HAP-1 (cell line): ENCODE results near the gene CAPN12.

ENCODE experiments used
- DNase-seq, 2 experiments: peaks; one replicate each; pipeline ENCODE4 v3.0.0-alpha.2; 2016 to 2020; ENCODE audit warnings: low spot score in 2 of 2
- H3K27me3 ChIP-seq: fragments of 250-450 bp; sonication (Bioruptor Pico); 2 replicates; pipeline ENCODE4 v1.5.1; 2020; ENCODE audit warnings: low read depth, mild to moderate bottlenecking, moderate library complexity
- H3K36me3 ChIP-seq: fragments of 250-450 bp; sonication (Bioruptor Pico); replicated peaks from 2 replicates; pipeline ENCODE4 v1.5.1; 2020; ENCODE audit warnings: mild to moderate bottlenecking
- H3K4me1 ChIP-seq: fragments of 250-450 bp; sonication (Bioruptor Pico); 2 replicates; pipeline ENCODE4 v1.5.1; 2020; ENCODE audit warnings: mild to moderate bottlenecking
- H3K4me3 ChIP-seq: fragments of 250-450 bp; sonication (Bioruptor Pico); 2 replicates; pipeline ENCODE4 v1.5.1; 2020; ENCODE audit warnings: mild to moderate bottlenecking, moderate library complexity
- H3K9me3 ChIP-seq: fragments of 250-450 bp; sonication (Bioruptor Pico); 2 replicates; pipeline ENCODE4 v1.5.1; 2020; ENCODE audit warnings: mild to moderate bottlenecking, moderate library complexity
- in situ Hi-C: fragments of 300-500 bp; cut with MboI; formaldehyde crosslinking; loops from 3 replicates; pipeline ENCODE4 v1.14.3; 2020; ENCODE audit warnings: low sequenced_read_pairs, inconsistent platforms, mixed read lengths

CAPN12 gene

GRCh38 chr19:38739440-38740256 lies 4.6 kb downstream of the CAPN12 start:
- no peak for DNase-seq
- no peaks in the 10 kb centered on the region for H3K9me3 ChIP-seq
- no peaks in the 10 kb centered on the region for H3K4me1 ChIP-seq
- no peaks in the 10 kb centered on the region for H3K36me3 ChIP-seq
- no peaks in the 10 kb centered on the region for H3K27me3 ChIP-seq
- H3K4me3 ChIP-seq: no peak overlapping the region
- in situ Hi-C loops: no loop called here

- Histone ChIP-seq H3K4me1 (no peaks in the 10 kb centered on the region), H3K9me3 (no peaks in the 10 kb centered on the region), H3K4me3 (no peak overlapping the region), H3K36me3 (no peaks in the 10 kb centered on the region), H3K27me3 (no peaks in the 10 kb centered on the region)
- in situ Hi-C loops: no loop called here
- DNase-seq: no peak
These were observed 6.1 kb downstream of the CAPN12 start for GRCh38 chr19:38737921-38738737.

GRCh38 chr19:38737281-38737865 lies 6.9 kb downstream of the CAPN12 start:
- in situ Hi-C loops: no loop called here
- Histone ChIP-seq H3K9me3 (no peaks in the 10 kb centered on the region), H3K4me1 (no peaks in the 10 kb centered on the region), H3K36me3 (no peaks in the 10 kb centered on the region), H3K4me3 (no peak overlapping the region), H3K27me3 (no peaks in the 10 kb centered on the region)
- DNase-seq: no peak

DNA sequence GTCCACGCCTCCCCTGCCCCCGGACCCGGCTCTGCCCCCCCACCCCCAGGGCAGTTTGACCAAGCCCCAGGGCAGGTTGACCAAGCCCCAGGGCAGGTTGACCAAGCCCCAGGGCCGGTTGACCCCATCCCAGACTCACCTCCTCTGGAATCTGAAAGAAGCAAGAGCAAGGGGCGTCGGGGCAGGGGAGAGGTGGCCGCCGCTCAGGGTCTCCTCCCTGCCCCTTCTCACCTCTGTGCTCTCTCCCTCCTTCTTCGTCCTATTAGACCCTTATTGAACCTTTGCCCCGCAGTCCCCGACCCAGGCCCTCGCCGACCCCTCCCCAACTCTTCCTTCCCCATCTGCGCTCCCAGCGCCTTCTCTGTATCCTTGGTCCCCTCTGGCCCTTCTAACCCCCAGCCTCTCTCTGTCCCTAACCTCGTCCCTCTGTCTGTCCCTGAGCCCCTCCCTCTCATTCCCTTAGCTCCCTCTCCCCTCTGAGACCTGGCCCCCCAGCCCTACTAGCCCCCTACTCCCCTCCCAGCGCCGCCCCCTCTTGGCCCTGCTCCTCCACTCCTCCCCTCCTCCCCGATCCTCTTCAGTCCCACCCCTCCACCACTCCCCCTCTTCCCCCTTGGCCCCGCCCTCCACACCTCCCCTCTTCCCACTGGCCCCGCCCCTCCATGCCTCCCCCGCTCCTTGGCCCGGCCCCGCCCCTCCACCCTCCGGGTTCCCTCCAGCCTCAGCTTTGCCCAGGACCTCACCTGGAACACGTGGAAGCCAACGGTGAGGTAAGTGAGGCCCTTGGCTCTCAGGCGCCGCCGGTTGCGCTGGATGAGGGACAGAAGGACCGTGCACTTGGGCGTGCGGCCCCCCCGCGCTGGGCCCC lies 7.6 kb downstream of the CAPN12 start:
- no peaks in the 10 kb centered on the region for H3K9me3 ChIP-seq
- no peaks in the 10 kb centered on the region for H3K4me1 ChIP-seq
- peak overlapping the region; percentile 24 for H3K4me3 ChIP-seq
- no peaks in the 10 kb centered on the region for H3K27me3 ChIP-seq
- in situ Hi-C loops: no loop called here
- peak in 1 of 2 experiments; percentile 86 for DNase-seq
- H3K36me3 ChIP-seq: no peaks in the 10 kb centered on the region

DNA sequence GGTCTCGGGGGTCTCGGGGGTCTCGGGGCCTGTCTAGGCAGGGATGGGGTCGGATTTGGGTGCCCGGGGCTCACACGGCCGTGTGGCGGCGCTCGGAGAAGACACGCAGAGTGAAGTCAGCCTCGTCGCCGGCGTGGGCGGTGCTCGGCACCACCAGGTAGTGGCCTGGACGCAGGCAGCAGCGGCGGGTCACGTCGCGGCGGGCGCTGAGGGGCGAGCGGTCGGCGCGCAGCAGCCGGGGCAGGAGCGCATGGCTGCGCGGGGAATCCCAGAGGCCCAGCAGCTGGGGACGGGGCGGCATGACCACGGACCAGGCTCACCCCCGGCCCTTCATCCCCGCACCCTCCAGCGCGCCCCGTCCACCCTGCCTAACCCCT lies 8.2 kb downstream of the CAPN12 start:
- H3K9me3 ChIP-seq: no peaks in the 10 kb centered on the region
- no peaks in the 10 kb centered on the region; the same call in 1 of the 2 replicates for H3K36me3 ChIP-seq
- no peaks in the 10 kb centered on the region for H3K27me3 ChIP-seq
- peak in 1 of 2 experiments; percentile 73 for DNase-seq
- no peaks in the 10 kb centered on the region for H3K4me1 ChIP-seq
- in situ Hi-C loops: no loop called here
- H3K4me3 ChIP-seq: peak overlapping the region; percentile 24

DNA sequence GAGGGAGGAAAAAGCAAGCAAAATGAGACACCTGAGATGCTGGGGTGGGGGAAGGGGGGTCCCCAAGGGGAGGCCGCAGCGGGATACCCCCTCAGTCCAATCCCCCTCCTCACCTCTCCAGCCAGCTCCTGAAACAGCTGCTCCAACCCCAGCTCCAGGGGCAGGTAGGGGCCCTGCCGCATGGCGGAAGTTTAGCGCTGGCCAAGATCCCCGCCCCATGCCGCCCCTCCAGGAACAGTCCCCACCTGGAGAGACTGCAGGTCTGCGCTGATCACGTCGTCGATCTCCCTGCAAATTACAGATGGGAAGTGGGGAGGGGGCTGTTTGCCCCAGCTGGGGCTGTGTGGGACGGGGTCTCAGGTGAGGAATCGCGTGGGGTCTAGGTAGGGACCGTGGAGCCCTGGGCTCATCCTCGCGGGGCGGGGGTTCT lies 9.0 kb downstream of the CAPN12 start:
- in situ Hi-C loops: no loop called here
- H3K4me3 ChIP-seq: no peak overlapping the region

DNA sequence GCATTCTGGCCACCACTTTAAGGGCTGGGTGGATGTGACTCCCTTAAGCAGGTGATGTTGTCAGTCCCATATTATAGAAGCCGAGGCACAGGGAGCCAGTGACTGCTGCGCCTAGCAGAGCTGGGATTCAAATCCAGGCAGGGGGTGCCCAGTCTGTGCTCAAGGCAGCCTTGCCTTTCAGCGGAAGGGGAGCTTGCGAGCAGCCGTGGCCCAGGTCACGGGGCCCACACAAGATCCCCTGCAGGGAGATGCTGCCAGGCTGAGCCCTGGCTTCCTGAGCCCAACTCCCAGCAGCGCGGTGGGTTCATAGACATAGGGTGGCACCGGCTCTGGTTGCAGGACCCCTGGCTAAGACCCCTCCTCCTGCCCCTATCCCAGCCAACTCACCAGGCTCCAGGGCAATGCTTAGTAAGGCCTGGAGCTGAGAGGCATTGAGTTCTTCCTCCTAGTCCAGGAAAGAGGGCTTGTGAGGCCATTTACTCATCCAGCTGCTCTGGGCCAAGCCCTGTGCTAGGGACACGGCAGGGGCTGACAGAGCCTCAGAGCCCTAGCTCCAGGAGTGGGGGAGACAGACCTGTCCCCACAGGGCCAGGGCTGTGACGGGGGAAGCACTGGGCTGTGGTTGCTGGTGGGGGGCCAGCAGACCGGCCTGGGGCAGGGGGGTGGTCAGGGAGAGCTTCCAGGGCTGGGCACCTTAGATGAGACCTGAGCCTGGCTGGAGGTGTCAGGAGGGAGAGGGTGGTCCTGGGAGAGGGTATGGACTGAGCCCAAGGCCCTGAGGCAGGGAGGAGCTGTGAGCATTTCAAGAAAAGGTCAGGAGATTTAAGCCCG lies 9.6 kb downstream of the CAPN12 start:
- no peaks in the 10 kb centered on the region for H3K4me1 ChIP-seq
- H3K4me3 ChIP-seq: no peak overlapping the region
- H3K36me3 ChIP-seq: peaks cover 5% of the 10 kb centered on the region
- DNase-seq: no peak
- in situ Hi-C loops: no loop called here
- H3K27me3 ChIP-seq: no peaks in the 10 kb centered on the region
- no peaks in the 10 kb centered on the region for H3K9me3 ChIP-seq

More for the DNA sequence above, 9.0 kb downstream of the CAPN12 start:
- Histone ChIP-seq H3K36me3 (peaks cover 5% of the 10 kb centered on the region), H3K4me1 (no peaks in the 10 kb centered on the region), H3K27me3 (no peaks in the 10 kb centered on the region), H3K9me3 (no peaks in the 10 kb centered on the region)
- DNase-seq: peak in 1 of 2 experiments; percentile 51

- H3K4me3 ChIP-seq: no peak overlapping the region
- peaks cover 5% of the 10 kb centered on the region for H3K36me3 ChIP-seq
- H3K4me1 ChIP-seq: no peaks in the 10 kb centered on the region
- in situ Hi-C loops: no loop called here
- H3K27me3 ChIP-seq: no peaks in the 10 kb centered on the region
- no peaks in the 10 kb centered on the region for H3K9me3 ChIP-seq
- DNase-seq: no peak
These were observed 10.2 kb downstream of the CAPN12 start for GRCh38 chr19:38734176-38734425.

- Histone ChIP-seq H3K9me3 (no peaks in the 10 kb centered on the region), H3K36me3 (peaks cover 10% of the 10 kb centered on the region), H3K4me3 (no peak overlapping the region), H3K4me1 (no peaks in the 10 kb centered on the region), H3K27me3 (no peaks in the 10 kb centered on the region)
- in situ Hi-C loops: no loop called here
- no peak for DNase-seq
These were observed 10.6 kb downstream of the CAPN12 start for GRCh38 chr19:38733493-38734175.

DNA sequence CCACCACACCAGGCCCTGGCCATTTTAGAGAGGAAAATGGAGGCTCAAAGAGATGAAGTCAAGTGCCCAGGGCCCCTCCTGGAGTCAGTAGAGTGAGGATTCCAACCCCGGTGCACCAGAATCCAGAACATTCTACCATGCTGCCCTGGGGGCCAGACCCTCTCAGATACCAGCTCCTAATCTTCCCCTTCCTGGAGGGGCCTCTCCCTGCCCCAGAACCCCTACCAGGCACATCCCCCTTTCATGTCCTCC lies 11.1 kb downstream of the CAPN12 start:
- no peaks in the 10 kb centered on the region for H3K9me3 ChIP-seq
- no peak for DNase-seq
- no peaks in the 10 kb centered on the region for H3K4me1 ChIP-seq
- H3K36me3 ChIP-seq: peaks cover 12% of the 10 kb centered on the region
- in situ Hi-C loops: no loop called here
- no peaks in the 10 kb centered on the region for H3K27me3 ChIP-seq
- no peak overlapping the region for H3K4me3 ChIP-seq

DNA sequence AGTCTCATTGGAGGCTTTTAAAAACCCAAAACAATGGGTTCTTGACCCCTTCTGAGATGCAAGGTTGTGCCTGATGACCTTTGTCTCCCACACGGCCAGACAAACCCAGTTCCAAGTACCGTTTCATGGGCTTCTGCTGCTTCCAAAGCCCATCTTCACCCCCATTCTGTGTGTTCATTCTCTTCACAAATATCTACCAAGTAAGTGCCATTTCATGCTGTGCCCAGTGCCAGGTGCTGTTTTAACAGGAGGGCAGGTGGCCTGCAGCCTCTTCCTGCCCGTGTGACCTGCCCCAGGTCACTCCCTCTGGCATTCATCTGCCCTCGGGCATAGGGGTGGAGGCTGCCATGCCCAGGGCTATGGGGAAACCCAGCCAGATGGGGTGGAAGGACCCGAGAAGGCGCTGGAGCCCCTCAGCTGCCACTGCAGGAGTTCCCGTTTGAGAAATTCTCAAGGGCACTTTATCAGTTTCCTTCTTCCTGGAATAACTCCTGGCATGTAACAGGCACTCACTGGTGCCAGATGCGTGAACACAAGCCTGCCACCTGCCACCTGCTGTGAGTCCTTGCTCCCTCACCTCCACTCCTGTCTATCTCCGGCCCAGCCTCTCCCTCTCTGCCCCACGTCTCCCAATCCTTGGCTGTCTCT lies 12.5 kb downstream of the CAPN12 start:
- no peaks in the 10 kb centered on the region for H3K27me3 ChIP-seq
- H3K4me3 ChIP-seq: no peak overlapping the region
- H3K4me1 ChIP-seq: no peaks in the 10 kb centered on the region
- no peak for DNase-seq
- no peaks in the 10 kb centered on the region for H3K9me3 ChIP-seq
- peaks cover 23% of the 10 kb centered on the region for H3K36me3 ChIP-seq
- in situ Hi-C loops: no loop called here
